GM10266 (cell line): ENCODE measurements around the gene MACC1.

ENCODE experiments used
- DNase-seq: peaks from one replicate; pipeline ENCODE4 v3.0.0; 2012; ENCODE audit errors: extremely low spot score
- CTCF ChIP-seq: IDR thresholded peaks from 2 replicates; pipeline ENCODE4 v1.5.1; 2012; ENCODE audit warnings: mild to moderate bottlenecking, low read depth; ENCODE audit not compliant: control insufficient read depth, insufficient read depth; ENCODE audit errors: missing control alignments

MACC1 gene

GRCh38 chr7:20114468-20114867, 102.7 kb downstream of the MACC1 start:
- DNase-seq = peak; percentile 23
- TF ChIP-seq CTCF = no peak

GRCh38 chr7:20113427-20114027, 103.7 kb downstream of the MACC1 start:
- DNase-seq = no peak

GRCh38 chr7:20112696-20113095, 104.5 kb downstream of the MACC1 start:
- no peak for TF ChIP-seq CTCF
- DNase-seq = no peak

More at GRCh38 chr7:20113427-20114027, 103.7 kb downstream of the MACC1 start:
- no peak for TF ChIP-seq CTCF

GRCh38 chr7:20111821-20112542, 105.2 kb downstream of the MACC1 start:
- no peak for TF ChIP-seq CTCF

GRCh38 chr7:20107582-20107981, 109.6 kb downstream of the MACC1 start:
- no peak for DNase-seq
- TF ChIP-seq CTCF = no peak

More at GRCh38 chr7:20111821-20112542, 105.2 kb downstream of the MACC1 start:
- DNase-seq = no peak

GRCh38 chr7:20104696-20105095, 112.5 kb downstream of the MACC1 start:
- TF ChIP-seq CTCF = no peak
- DNase-seq = no peak

- DNase-seq = no peak
- no peak for TF ChIP-seq CTCF
Observed at GRCh38 chr7:20102982-20103381, 114.2 kb downstream of the MACC1 start.
